GM12865 (cell line): Measurements from ENCODE around the gene HCN3.

Source experiments
- DNase-seq: peaks from one replicate; pipeline ENCODE4 v3.0.0; 2010; ENCODE audit warnings: low read depth
- H3K4me3 ChIP-seq: 2 replicates; pipeline ENCODE4 v1.5.1; 2011; ENCODE audit warnings: mild to moderate bottlenecking, low read depth, low read length, control low read depth
- TF ChIP-seq, protein P1 (sequence below): IDR thresholded peaks from 2 replicates; pipeline ENCODE4 v1.5.1; 2011; ENCODE audit warnings: low read length, control low read depth, low read depth, inconsistent platforms; ENCODE audit not compliant: insufficient read depth; ENCODE audit errors: missing control alignments

Gene HCN3

DNA sequence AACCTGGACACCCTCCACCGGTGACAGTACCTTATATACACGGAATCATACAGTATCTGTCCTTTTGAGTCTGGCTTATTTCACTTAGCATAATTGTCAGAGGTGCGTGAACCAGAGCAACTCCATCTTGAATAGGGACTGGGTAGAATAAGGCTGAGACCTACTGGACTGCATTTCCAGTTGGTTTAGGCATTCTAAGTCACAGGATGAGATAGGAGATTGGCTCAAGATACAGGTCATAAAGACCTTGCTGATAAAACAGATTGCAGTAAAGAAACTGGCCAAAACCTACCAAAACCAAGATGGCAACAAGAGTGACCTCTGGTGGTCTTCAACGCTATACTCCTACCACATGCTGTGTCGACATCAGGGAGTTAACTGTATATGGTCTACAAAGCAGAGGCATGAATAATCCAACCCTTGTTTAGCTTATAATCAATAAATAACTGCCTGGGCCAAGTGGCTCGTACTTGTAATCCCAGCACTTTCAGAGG lies 30.0 kb downstream of the HCN3 start:
- peak; percentile 72 for DNase-seq
- H3K4me3 ChIP-seq = no peak overlapping the region; the same call in 1 of the 2 replicates
- TF ChIP-seq, protein P1, sequence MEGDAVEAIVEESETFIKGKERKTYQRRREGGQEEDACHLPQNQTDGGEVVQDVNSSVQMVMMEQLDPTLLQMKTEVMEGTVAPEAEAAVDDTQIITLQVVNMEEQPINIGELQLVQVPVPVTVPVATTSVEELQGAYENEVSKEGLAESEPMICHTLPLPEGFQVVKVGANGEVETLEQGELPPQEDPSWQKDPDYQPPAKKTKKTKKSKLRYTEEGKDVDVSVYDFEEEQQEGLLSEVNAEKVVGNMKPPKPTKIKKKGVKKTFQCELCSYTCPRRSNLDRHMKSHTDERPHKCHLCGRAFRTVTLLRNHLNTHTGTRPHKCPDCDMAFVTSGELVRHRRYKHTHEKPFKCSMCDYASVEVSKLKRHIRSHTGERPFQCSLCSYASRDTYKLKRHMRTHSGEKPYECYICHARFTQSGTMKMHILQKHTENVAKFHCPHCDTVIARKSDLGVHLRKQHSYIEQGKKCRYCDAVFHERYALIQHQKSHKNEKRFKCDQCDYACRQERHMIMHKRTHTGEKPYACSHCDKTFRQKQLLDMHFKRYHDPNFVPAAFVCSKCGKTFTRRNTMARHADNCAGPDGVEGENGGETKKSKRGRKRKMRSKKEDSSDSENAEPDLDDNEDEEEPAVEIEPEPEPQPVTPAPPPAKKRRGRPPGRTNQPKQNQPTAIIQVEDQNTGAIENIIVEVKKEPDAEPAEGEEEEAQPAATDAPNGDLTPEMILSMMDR = peak; percentile 40

GRCh38 chr1:155308493-155309422 lies 31.5 kb downstream of the HCN3 start, which contains the start of gene FDPS:
Gene FDPS, plus strand, starts transcription at chr1:155308866. Its CDS starts 924 bp downstream, at chr1:155309790.
- H3K4me3 ChIP-seq = peak within 1 kb of the TSS; percentile 88
- TF ChIP-seq, protein P1 = no peak
- DNase-seq = peak; percentile 100

DNA sequence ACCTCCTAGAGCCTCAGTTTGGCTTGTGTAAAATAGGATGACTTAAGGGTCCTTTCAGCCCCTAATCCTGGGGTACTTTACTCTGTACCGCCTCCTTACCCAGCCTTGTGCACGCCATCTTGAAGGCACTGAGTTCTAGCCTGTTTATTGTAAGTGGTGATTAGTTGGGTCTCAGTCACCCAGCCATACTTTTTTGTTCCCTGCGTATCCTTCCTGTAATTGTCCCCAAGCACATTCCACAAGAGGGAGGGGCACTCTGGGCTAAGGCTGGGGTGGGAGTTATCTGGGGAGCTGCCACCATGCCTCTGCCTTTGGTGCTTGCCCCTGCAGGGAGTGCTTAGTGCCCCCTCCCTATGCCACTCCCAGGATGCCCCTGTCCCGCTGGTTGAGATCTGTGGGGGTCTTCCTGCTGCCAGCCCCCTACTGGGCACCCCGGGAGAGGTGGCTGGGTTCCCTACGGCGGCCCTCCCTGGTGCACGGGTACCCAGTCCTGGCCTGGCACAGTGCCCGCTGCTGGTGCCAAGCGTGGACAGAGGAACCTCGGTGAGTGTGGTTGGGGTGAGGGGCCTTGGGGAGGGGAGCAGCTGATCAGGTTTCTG lies 32.3 kb downstream of the HCN3 start:
- TF ChIP-seq, protein P1 = no peak
- H3K4me3 ChIP-seq = peak overlapping the region; percentile 88
- DNase-seq = no peak

DNA sequence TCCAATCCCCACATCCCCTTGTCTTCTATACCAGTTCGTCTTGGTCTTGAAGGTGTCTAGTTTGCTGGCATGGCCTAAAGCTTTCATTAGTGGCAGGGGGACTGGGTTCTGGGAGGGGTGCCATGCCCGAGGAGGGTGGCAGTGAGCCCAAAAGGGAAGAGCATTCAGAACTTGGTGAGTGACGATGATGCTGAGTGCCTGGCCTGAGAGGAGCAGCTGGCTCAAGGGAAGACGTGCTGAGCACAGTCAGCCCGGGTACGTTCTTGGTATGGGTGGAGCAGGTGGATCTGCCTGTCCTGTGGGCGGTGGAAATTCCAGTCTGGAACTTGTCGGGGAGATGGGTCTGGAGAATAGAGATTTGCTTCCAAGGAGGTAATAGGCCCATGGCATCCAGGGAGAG lies 36.0 kb downstream of the HCN3 start:
- no peak for DNase-seq
- H3K4me3 ChIP-seq = no peak overlapping the region
- TF ChIP-seq, protein P1 = no peak

DNA sequence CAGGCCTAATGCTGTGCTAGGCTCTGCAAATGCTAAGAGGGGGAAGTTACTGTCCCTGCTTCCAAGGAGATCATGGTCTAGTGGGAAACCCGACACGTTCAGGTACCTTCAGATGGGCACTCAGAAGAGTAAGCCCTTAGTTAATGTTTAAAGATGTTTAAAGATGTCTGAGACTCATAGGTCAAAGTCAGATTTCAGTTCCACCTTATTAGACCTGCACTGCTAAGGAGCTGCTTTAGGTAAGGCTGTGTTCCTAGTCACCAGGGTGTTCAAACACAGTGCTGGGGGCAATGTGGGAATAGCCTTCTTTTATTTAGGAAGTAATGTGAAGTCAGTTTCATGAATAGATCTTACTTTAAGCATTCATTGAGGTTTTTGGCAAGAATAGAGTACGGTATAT lies 39.7 kb downstream of the HCN3 start:
- DNase-seq = no peak
- no peak overlapping the region for H3K4me3 ChIP-seq
- TF ChIP-seq, protein P1 = no peak

GRCh38 chr1:155318082-155318481 lies 40.8 kb downstream of the HCN3 start:
- TF ChIP-seq, protein P1 = no peak
- no peak overlapping the region for H3K4me3 ChIP-seq
- DNase-seq = no peak
